DND-41 (cell line): ENCODE data around the gene JUND.

Source experiments
- CTCF ChIP-seq: IDR thresholded peaks from 2 replicates; pipeline ENCODE4 v1.5.1; 2012; ENCODE audit warnings: borderline replicate concordance, low read length, moderate library complexity, mild to moderate bottlenecking; ENCODE audit not compliant: poor library complexity, severe bottlenecking; ENCODE audit errors: extremely low read depth
- EZH2 ChIP-seq: IDR thresholded peaks from 3 replicates; pipeline ENCODE4 v1.6.1; 2012; ENCODE audit warnings: borderline replicate concordance, low read depth, mild to moderate bottlenecking, moderate library complexity, low read length, inconsistent platforms; ENCODE audit not compliant: severe bottlenecking

- TF ChIP-seq CTCF = no peak
- TF ChIP-seq EZH2 = no peak
Measured at GRCh38 chr19:18309525-18310064, 28.2 kb upstream of the JUND start.
